SK-N-SH (cell line): ENCODE results near the gene PLCB3. TPM values are rescaled to one million over a fixed set of nuclear protein-coding genes. Genes with fewer than 3 reads are reported as not detected.

ENCODE experiments used
- CTCF ChIA-PET: fragments of 300-600, 350-600 bp; formaldehyde crosslinking; extraction: SDS; loops from one replicate; lab custom pipeline; 2021; lab: Yijun Ruan, JAX
- POLR2A ChIA-PET: fragments of 350-600 bp; sonication (Branson Sonifier 250); formaldehyde crosslinking; extraction: SDS; loops from one replicate; lab custom pipeline; 2020; ENCODE audit warnings: antibody characterized with exemption, inconsistent platforms; lab: Yijun Ruan, JAX
- DNase-seq: peaks from one replicate; pipeline ENCODE4 v3.0.0; 2012
- H2AFZ ChIP-seq: fragments of 200-600 bp; sonication (generic); 2 replicates; pipeline ENCODE4 v1.8.1; 2016; ENCODE audit warnings: antibody characterized with exemption, mild to moderate bottlenecking, low read depth
- H3F3A ChIP-seq: fragments of 200-600 bp; sonication (generic); replicated peaks from 2 replicates; pipeline ENCODE3; 2016; ENCODE audit warnings: antibody characterized with exemption, mild to moderate bottlenecking; ENCODE audit not compliant: insufficient read depth
- H3K27ac ChIP-seq, 2 experiments: fragments of 200-500 bp in 1 of 2; fragments of 200-600 bp in 1 of 2; sonication (Bioruptor generic) in 1 of 2; sonication (generic), shearing (Covaris generic) in 1 of 2; 2 replicates each; pipeline versions ENCODE4 v1.5.1 to v1.6.1; 2014 to 2016; ENCODE audit warnings: low read depth in 2 of 2, inconsistent platforms in 1 of 2, low read length in 1 of 2, mild to moderate bottlenecking in 1 of 2, mixed read lengths in 1 of 2
- H3K27me3 ChIP-seq: fragments of 200-600 bp; sonication (generic), shearing (Covaris generic); 2 replicates; pipeline ENCODE4 v1.6.1; 2016; ENCODE audit warnings: mixed run types; ENCODE audit not compliant: insufficient read depth
- H3K36me3 ChIP-seq, 2 experiments: fragments of 200-500 bp in 1 of 2; fragments of 200-600 bp in 1 of 2; sonication (Bioruptor generic) in 1 of 2; sonication (generic) in 1 of 2; replicated peaks in 1 of 2; 2 replicates each; pipeline versions ENCODE3 to v1.5.1; 2014 to 2016; ENCODE audit warnings: low read length in 1 of 2, mild to moderate bottlenecking in 1 of 2; ENCODE audit not compliant: insufficient read depth in 2 of 2, control insufficient read depth in 1 of 2
- H3K4me1 ChIP-seq, 2 experiments: fragments of 200-500 bp in 1 of 2; fragments of 200-600 bp in 1 of 2; sonication (Bioruptor generic) in 1 of 2; sonication (generic), shearing (Covaris generic) in 1 of 2; 2 replicates each; pipeline versions ENCODE4 v1.5.1 to v1.6.1; 2014 to 2016; ENCODE audit warnings: low read depth in 1 of 2, low read length in 1 of 2, mixed run types in 1 of 2; ENCODE audit not compliant: insufficient read depth in 2 of 2, control insufficient read depth in 1 of 2
- H3K4me2 ChIP-seq: fragments of 200-600 bp; sonication (generic), shearing (Covaris generic); 2 replicates; pipeline ENCODE4 v1.6.1; 2017; ENCODE audit warnings: mixed run types
- H3K4me3 ChIP-seq, 2 experiments: fragments of 200-500 bp in 1 of 2; fragments of 200-600 bp in 1 of 2; sonication (Bioruptor generic) in 1 of 2; sonication (generic), shearing (Covaris generic) in 1 of 2; 2 replicates each; pipeline versions ENCODE4 v1.5.1 to v1.8.1; 2014 to 2016; ENCODE audit warnings: low read depth in 2 of 2, inconsistent platforms in 1 of 2, low read length in 1 of 2, mild to moderate bottlenecking in 1 of 2, mixed read lengths in 1 of 2, moderate library complexity in 1 of 2
- H3K79me2 ChIP-seq: fragments of 200-600 bp; sonication (generic); 2 replicates; pipeline ENCODE4 v1.8.1; 2017; ENCODE audit warnings: mild to moderate bottlenecking; ENCODE audit not compliant: insufficient read depth
- H3K9ac ChIP-seq: fragments of 200-600 bp; sonication (generic); 2 replicates; pipeline ENCODE4 v1.6.1; 2017; ENCODE audit warnings: mixed run types
- H3K9me2 ChIP-seq: fragments of 200-600 bp; sonication (generic); 2 replicates; pipeline ENCODE4 v1.6.1; 2017; ENCODE audit warnings: mixed run types
- H3K9me3 ChIP-seq: fragments of 200-600 bp; sonication (generic); 2 replicates; pipeline ENCODE4 v1.6.1; 2017; ENCODE audit warnings: mixed run types, mild to moderate bottlenecking, moderate library complexity
- H4K20me1 ChIP-seq: fragments of 200-600 bp; sonication (generic); 2 replicates; pipeline ENCODE4 v1.6.1; 2017; ENCODE audit warnings: mild to moderate bottlenecking, mixed run types; ENCODE audit not compliant: insufficient read depth
- CHD2 ChIP-seq: fragments of 150-350 bp; IDR thresholded peaks from 2 replicates; pipeline ENCODE4 v1.6.1; 2018; ENCODE audit warnings: low read length; ENCODE audit not compliant: partially characterized antibody
- ELF1 ChIP-seq: IDR thresholded peaks from 2 replicates; pipeline ENCODE4 v1.4.0; 2012
- EP300 ChIP-seq, 2 experiments: IDR thresholded peaks; 2 replicates each; pipeline versions ENCODE4 v1.4.0 to v1.6.1; 2012; ENCODE audit warnings: borderline replicate concordance in 1 of 2, low read depth in 1 of 2, low read length in 1 of 2
- FOXM1 ChIP-seq: IDR thresholded peaks from 2 replicates; pipeline ENCODE4 v1.4.0; 2012; ENCODE audit warnings: low read depth, mild to moderate bottlenecking
- NRF1 ChIP-seq: IDR thresholded peaks from 2 replicates; pipeline ENCODE4 v1.6.1; 2012; ENCODE audit warnings: low read depth, mild to moderate bottlenecking, low read length
- POLR2AphosphoS5 ChIP-seq: IDR thresholded peaks from 2 replicates; pipeline ENCODE4 v1.6.1; 2012; ENCODE audit warnings: low read depth, low read length
- RAD21 ChIP-seq: IDR thresholded peaks from 2 replicates; pipeline ENCODE4 v1.6.1; 2012; ENCODE audit warnings: mild to moderate bottlenecking, low read length
- RXRA ChIP-seq: IDR thresholded peaks from 2 replicates; pipeline ENCODE4 v1.4.0; 2012; ENCODE audit warnings: low read depth, mild to moderate bottlenecking, borderline replicate concordance
- SIN3A ChIP-seq: IDR thresholded peaks from 2 replicates; pipeline ENCODE4 v1.6.1; 2012; ENCODE audit warnings: low read depth, mild to moderate bottlenecking, low read length, moderate library complexity, borderline replicate concordance
- WGBS: methylation state at CpG from one replicate; pipeline ENCODE4 v1.1.6; 2017; ENCODE audit warnings: low lambda C conversion rate; 5-methylcytosine and 5-hydroxymethylcytosine counted together
- polyA plus RNA-seq, 3 experiments: library from polyadenylated mRNA; depleted of rRNA; stranded (reverse); fragments of >200 nt; gene quantifications; 2 replicates each; pipeline ENCODE4 v1.2.3, GENCODE V29; 2012
- TF ChIP-seq, protein P1 (sequence below): IDR thresholded peaks from 2 replicates; pipeline ENCODE4 v1.6.1; 2012; ENCODE audit warnings: mild to moderate bottlenecking, low read depth, low read length, moderate library complexity
- TF ChIP-seq, protein P2 (sequence below): fragments of 150-350 bp; IDR thresholded peaks from 2 replicates; pipeline ENCODE4 v1.6.1; 2017; ENCODE audit warnings: antibody characterized with exemption, low read length, low read depth, borderline replicate concordance
- TF ChIP-seq, protein P3 (sequence below): IDR thresholded peaks from 2 replicates; pipeline ENCODE4 v1.4.0; 2012; ENCODE audit warnings: low read depth, borderline replicate concordance
- TF ChIP-seq, protein P4 (sequence below): fragments of 150-350 bp; IDR thresholded peaks from 2 replicates; pipeline ENCODE4 v1.6.1; 2016; ENCODE audit warnings: mild to moderate bottlenecking, low read depth, low read length

PLCB3 gene
- polyA plus RNA-seq, 1 of the 3 experiments (the other 2 are of a cell fraction): 30.4 TPM

- TF ChIP-seq FOXM1: no peak
- peak; percentile 42; the same call in 1 of the 2 replicates for TF ChIP-seq SIN3A
- TF ChIP-seq POLR2AphosphoS5: peak; percentile 20; the same call in 1 of the 2 replicates
- TF ChIP-seq ELF1: no peak
Measured at GRCh38 chr11:64234647-64235379, 16.5 kb upstream of the PLCB3 start (continued).

- Histone ChIP-seq H3K36me3 (peaks cover 0 to 18% of the 10 kb centered on the region in 2 experiments), H3K27ac (peak overlapping the region in 1 of 2 experiments; percentile 83; a peak in 1 of 4 replicates), H2AFZ (no peak overlapping the region), H3K9ac (peak overlapping the region; percentile 63), H3F3A (peaks cover 37% of the 10 kb centered on the region), H3K4me3 (peak overlapping the region; percentile 63 to 66), H3K9me3 (no peaks in the 10 kb centered on the region)
- no peak for TF ChIP-seq RXRA
- TF ChIP-seq RAD21: no peak
- TF ChIP-seq, all 33 proteins: peak for 0
- ChIA-PET POLR2A (interaction anchor here (1.2 kb wide), 1 partner anchor 35 kb away, joined by 4 read pairs; no protein-coding TSS in a partner anchor), CTCF (interaction anchor here (1.1 to 1.6 kb wide), 3 partner anchors 15 to 65 kb away, joined by 4 to 6 read pairs (median 5); partner anchors contain the start of gene PLCB3)
- no peaks in the 10 kb centered on the region for H3K9me2 ChIP-seq
- H3K4me2 ChIP-seq: peak overlapping the region; percentile 89
- peaks cover 19% of the 10 kb centered on the region for H3K79me2 ChIP-seq
- no peak for DNase-seq
- 84% methylated on average over 12 of the region's 12 CpGs for WGBS
- H4K20me1 ChIP-seq: no peaks in the 10 kb centered on the region
- peaks cover 16 to 47% of the 10 kb centered on the region in 2 experiments; a peak in 2 of 4 replicates for H3K4me1 ChIP-seq
- H3K27me3 ChIP-seq: no peaks in the 10 kb centered on the region
Measured at GRCh38 chr11:64235437-64236161, 15.7 kb upstream of the PLCB3 start.

- Histone ChIP-seq H3K27ac (no peak overlapping the region), H4K20me1 (no peaks in the 10 kb centered on the region), H3K36me3 (peaks cover 0 to 18% of the 10 kb centered on the region in 2 experiments), H3K9me2 (no peaks in the 10 kb centered on the region), H3F3A (peaks cover 31% of the 10 kb centered on the region), H3K4me1 (peaks cover 10 to 33% of the 10 kb centered on the region in 2 experiments; a peak in 2 of 4 replicates), H2AFZ (no peak overlapping the region), H3K27me3 (no peaks in the 10 kb centered on the region), H3K9ac (no peak overlapping the region), H3K9me3 (no peaks in the 10 kb centered on the region), H3K4me3 (no peak overlapping the region), H3K79me2 (peaks cover 28% of the 10 kb centered on the region), H3K4me2 (no peak overlapping the region)
- 85% methylated on average over 12 of the region's 12 CpGs for WGBS
- DNase-seq: no peak
- CTCF ChIA-PET: interaction anchor here (1.4 to 1.6 kb wide), 3 partner anchors 15 to 66 kb away, joined by 3 to 8 read pairs (median 5); partner anchors contain the start of gene PLCB3
- POLR2A ChIA-PET: interaction anchor here (2.2 kb wide), 1 partner anchor 11 kb away, joined by 5 read pairs; the partner anchor contains the start of genes NUDT22 and TRPT1
- TF ChIP-seq RAD21 (no peak), EP300 (IDR thresholded peaks at IDR 0.05; ENCODE audit: borderline replicate concordance in 1 of 2, low read depth in 1 of 2, low read length in 1 of 2) (no peak), CHD2 (no peak), POLR2AphosphoS5 (no peak), NRF1 (no peak)
- TF ChIP-seq, protein P1, sequence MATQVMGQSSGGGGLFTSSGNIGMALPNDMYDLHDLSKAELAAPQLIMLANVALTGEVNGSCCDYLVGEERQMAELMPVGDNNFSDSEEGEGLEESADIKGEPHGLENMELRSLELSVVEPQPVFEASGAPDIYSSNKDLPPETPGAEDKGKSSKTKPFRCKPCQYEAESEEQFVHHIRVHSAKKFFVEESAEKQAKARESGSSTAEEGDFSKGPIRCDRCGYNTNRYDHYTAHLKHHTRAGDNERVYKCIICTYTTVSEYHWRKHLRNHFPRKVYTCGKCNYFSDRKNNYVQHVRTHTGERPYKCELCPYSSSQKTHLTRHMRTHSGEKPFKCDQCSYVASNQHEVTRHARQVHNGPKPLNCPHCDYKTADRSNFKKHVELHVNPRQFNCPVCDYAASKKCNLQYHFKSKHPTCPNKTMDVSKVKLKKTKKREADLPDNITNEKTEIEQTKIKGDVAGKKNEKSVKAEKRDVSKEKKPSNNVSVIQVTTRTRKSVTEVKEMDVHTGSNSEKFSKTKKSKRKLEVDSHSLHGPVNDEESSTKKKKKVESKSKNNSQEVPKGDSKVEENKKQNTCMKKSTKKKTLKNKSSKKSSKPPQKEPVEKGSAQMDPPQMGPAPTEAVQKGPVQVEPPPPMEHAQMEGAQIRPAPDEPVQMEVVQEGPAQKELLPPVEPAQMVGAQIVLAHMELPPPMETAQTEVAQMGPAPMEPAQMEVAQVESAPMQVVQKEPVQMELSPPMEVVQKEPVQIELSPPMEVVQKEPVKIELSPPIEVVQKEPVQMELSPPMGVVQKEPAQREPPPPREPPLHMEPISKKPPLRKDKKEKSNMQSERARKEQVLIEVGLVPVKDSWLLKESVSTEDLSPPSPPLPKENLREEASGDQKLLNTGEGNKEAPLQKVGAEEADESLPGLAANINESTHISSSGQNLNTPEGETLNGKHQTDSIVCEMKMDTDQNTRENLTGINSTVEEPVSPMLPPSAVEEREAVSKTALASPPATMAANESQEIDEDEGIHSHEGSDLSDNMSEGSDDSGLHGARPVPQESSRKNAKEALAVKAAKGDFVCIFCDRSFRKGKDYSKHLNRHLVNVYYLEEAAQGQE: no peak
- TF ChIP-seq, protein P2, sequence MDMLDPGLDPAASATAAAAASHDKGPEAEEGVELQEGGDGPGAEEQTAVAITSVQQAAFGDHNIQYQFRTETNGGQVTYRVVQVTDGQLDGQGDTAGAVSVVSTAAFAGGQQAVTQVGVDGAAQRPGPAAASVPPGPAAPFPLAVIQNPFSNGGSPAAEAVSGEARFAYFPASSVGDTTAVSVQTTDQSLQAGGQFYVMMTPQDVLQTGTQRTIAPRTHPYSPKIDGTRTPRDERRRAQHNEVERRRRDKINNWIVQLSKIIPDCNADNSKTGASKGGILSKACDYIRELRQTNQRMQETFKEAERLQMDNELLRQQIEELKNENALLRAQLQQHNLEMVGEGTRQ: no peak
- TF ChIP-seq, protein P3, sequence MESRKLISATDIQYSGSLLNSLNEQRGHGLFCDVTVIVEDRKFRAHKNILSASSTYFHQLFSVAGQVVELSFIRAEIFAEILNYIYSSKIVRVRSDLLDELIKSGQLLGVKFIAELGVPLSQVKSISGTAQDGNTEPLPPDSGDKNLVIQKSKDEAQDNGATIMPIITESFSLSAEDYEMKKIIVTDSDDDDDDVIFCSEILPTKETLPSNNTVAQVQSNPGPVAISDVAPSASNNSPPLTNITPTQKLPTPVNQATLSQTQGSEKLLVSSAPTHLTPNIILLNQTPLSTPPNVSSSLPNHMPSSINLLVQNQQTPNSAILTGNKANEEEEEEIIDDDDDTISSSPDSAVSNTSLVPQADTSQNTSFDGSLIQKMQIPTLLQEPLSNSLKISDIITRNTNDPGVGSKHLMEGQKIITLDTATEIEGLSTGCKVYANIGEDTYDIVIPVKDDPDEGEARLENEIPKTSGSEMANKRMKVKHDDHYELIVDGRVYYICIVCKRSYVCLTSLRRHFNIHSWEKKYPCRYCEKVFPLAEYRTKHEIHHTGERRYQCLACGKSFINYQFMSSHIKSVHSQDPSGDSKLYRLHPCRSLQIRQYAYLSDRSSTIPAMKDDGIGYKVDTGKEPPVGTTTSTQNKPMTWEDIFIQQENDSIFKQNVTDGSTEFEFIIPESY: no peak
- TF ChIP-seq, protein P4, sequence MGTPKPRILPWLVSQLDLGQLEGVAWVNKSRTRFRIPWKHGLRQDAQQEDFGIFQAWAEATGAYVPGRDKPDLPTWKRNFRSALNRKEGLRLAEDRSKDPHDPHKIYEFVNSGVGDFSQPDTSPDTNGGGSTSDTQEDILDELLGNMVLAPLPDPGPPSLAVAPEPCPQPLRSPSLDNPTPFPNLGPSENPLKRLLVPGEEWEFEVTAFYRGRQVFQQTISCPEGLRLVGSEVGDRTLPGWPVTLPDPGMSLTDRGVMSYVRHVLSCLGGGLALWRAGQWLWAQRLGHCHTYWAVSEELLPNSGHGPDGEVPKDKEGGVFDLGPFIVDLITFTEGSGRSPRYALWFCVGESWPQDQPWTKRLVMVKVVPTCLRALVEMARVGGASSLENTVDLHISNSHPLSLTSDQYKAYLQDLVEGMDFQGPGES: no peak
Measured at GRCh38 chr11:64237484-64237951, 13.8 kb upstream of the PLCB3 start.
